Hematopoietic multipotent progenitor cell treated with erythropoietin and hydrocortisone succinate and interleukin-3 and kit ligand, for 6 days (in vitro differentiated cells): Measurements from ENCODE around the gene GNAO1.

Experiments
- DNase-seq: peaks from one replicate; pipeline ENCODE4 v3.0.0-alpha.2; 2015

The GNAO1 gene

GRCh38 chr16:56337858-56338325, 146.6 kb downstream of the GNAO1 start:
- DNase-seq, result no peak

- no peak for DNase-seq
Observed at GRCh38 chr16:56338566-56339318, 147.5 kb downstream of the GNAO1 start.

GRCh38 chr16:56339431-56340195, 148.3 kb downstream of the GNAO1 start:
- no peak for DNase-seq

- DNase-seq, result no peak
Observed at GRCh38 chr16:56340416-56340815, 149.1 kb downstream of the GNAO1 start.

GRCh38 chr16:56340864-56341365, 149.6 kb downstream of the GNAO1 start:
- no peak for DNase-seq

- no peak for DNase-seq
Observed at GRCh38 chr16:56341656-56342399, 150.5 kb downstream of the GNAO1 start.

GRCh38 chr16:56343661-56344517, 152.6 kb downstream of the GNAO1 start:
- peak; percentile 41 for DNase-seq

- DNase-seq, result no peak
Observed at GRCh38 chr16:56344518-56345405, 153.5 kb downstream of the GNAO1 start.

GRCh38 chr16:56345406-56346050, 154.2 kb downstream of the GNAO1 start:
- DNase-seq, result no peak

GRCh38 chr16:56346131-56346890, 155.0 kb downstream of the GNAO1 start:
- DNase-seq, result no peak

- no peak for DNase-seq
Observed at GRCh38 chr16:56347166-56347565, 155.9 kb downstream of the GNAO1 start.

- no peak for DNase-seq
Observed at GRCh38 chr16:56347670-56348069, 156.4 kb downstream of the GNAO1 start.

- no peak for DNase-seq
Observed at GRCh38 chr16:56348168-56349085, 157.1 kb downstream of the GNAO1 start.

- DNase-seq, result no peak
Observed at GRCh38 chr16:56349086-56349415, 157.8 kb downstream of the GNAO1 start.

- DNase-seq, result no peak
Observed at GRCh38 chr16:56349711-56350161, 158.4 kb downstream of the GNAO1 start.

GRCh38 chr16:56350491-56351405, 159.5 kb downstream of the GNAO1 start:
- DNase-seq, result no peak

- DNase-seq, result no peak
Observed at GRCh38 chr16:56351481-56351880, 160.2 kb downstream of the GNAO1 start.
